ENCODE measurements around the gene CDK15.

The CDK15 gene

DNA sequence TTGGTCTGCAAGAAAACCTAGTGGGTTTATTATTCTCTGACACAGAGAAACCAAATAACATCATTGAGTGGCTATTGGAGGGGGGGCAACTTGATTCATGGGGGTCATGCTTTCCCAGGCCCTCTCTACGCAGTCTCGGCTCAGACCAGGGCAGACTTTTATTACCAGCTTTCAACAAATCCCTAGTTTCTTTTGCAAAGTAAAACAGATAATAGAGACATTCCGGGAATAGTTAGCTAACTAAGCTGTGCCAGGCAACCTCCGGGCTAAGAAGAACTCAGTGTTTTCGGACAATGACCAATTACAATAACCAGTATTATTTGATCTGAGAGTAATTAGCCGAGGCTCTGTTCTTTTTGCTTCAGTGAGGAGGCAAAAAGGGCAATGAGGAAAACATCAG is 66.3 kb downstream of the CDK15 start:
- DNase-seq = no peak

DNA sequence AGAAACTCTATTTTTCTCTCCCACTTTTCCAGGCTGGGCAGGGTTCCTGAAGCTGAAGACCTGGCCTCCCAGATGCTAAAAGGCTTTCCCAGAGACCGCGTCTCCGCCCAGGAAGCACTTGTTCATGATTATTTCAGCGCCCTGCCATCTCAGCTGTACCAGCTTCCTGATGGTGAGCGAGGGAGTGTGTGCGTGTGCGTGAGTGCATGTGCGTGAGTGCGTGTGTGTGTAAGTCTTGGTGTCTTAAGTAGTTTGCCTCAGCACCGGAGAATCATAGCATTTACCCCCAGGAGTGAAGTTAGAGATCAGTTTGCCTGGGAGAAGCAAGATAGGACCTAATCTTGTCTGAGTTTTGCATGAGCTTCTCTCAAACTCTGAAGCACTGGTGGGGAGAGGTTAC is 73.7 kb downstream of the CDK15 start:
- no peak for DNase-seq

DNA sequence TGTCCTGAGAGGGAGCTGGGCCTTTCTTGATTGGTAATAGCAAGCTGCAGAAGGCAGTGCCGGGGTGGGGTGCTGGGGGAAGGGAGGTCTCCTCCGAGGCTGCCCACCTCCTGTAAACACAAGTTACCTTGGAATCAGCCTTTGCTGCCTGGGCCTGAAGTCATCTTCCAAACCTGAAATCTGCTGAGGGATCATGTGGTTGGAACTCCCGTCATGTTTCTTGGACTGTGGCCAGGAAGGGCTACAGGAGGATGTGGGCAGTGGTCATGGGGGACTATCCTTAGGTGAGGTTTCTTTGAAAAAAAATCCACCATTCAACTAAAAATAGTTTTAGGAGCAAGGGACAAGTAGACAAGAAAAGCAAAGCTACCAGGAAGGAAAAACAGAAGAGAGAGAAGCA is 74.2 kb downstream of the CDK15 start:
- peak; percentile 47 for DNase-seq

DNA sequence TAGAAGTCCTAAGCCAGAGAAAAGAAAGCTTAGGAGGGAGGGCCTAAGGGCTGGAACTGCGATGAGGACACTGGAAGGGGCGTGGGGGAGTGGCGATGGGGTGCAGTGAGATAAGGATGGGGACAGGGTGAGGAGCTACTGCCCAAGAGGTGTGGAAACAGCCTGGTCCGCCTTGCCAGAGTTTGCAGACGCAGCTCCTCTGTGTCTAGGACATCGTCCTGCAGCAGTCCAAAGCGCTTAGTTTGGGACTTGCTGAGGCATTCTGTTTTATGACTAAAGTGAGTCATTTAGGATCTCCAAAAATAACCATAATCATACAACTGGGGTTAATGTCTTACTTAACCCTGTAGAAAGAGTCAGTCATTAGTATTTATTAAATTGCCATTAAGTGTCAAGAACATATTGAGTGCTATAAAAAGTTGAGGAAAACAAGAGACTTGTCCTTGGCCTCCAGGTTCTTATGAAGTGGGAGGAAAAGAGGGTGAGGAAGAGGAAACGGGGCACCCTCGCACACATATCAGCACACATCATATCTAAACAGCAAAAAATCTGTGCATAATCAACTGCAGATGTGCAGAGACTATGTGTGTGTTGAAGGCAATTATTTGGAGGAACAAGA is 74.8 kb downstream of the CDK15 start:
- peak; percentile 75 for DNase-seq

DNA sequence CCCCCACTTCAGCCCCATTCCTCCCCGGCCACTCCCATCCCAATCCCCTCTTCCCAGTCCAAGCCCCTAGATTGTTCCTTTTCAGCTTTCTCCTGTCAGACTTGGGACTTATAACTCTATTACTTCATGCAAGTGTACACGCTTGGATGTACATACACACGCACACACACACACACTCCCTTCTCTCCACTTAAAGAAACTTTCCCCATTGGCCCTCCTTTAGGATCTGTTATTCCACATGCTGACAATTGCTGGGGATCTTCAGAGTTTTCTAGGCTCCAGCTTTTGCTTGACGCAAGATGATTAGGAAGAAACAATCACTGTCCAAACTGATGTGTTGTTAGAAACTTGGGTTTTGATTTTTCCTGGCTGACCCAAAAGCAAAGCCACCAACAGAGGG is 75.4 kb downstream of the CDK15 start:
- peak; percentile 22 for DNase-seq

DNA sequence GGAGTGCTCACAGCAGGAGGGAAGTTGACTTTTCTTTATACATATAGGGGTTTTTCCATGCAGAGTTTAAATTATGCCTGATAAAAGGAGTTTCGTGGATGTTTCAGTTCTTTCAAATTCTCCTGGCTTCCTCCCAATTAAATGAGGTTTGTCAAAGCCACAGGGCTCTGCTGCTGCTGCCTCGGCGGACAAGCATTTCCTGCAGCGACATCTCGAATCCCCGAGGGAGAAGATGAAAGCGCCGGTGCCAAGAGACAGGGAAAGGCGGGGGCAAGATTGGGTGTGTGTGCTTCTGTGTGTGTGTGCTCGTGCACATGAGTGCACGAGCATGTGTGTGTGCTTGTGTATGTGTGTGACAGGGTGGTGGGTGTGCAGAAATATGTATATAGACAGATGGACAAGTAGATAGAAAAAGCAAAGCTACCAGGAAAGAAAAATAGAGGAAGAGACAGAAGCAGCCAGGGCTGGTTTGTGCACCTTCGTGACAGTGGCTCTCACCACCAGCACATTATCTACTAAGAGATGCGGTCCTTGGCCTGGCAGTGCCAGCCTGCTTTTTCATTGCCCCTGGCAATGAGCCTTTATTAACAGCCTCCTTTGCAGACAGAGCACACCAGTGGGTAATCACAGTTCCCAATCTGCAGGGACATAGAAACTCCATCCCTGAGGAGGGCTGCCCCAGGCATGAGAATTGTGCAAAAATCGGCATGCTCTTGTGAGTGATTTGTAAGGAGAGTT is 76.2 kb downstream of the CDK15 start:
- DNase-seq = peak; percentile 90

DNA sequence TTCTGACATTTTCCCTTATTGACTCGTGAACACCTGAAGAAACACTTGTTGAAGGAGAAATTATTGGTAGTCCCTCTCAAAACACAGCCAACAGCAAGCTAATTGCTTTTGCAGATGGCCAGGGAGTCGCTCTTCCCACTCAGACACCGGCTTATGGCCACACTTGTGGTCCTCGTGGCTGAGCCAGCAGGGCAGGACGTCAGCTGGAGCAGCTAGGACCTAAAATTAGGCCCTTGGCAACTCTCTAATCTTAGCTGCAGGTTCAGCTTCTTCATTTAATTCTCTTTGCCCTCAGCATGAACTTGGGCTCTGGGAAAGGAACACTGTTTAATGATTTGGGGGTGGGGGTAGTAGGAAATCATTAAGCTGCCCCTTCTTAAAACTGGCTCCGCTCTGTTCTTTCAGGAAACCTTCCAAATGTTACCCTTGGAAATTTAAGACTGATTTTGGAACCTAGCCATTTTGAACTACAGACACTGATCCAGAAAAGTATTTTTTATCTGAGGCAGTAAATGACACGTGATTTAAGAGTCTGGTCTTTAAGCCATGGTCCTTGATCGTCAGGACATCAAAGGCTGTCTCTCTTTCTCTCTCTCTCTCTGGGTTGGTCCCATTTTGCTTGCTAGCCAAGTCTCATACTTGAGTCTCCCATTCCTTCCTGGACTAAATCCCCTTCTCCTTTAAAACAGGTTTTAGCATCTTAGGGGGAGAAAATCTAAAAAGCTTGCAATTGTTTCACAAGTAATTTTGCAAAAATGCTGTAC is 77.5 kb downstream of the CDK15 start:
- no peak for DNase-seq

DNA sequence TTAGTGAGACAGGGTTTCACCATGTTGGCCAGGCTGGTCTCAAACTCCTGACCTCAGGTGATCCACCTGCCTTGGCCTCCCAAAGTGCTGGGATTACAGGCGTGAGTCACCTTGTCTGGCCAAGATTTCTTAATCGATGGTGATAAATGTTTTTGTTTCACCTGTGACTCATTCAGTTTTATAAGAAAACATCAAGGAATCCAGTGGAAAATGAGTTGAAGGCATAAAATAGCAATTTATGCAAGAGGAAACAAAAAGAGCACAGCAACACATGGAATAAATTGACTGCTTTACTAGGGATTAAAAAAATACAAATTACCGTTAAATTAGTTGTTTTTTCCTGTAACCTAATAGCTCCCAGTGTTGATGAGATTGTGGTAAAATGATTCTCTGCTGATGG is 80.2 kb downstream of the CDK15 start:
- DNase-seq = no peak

DNA sequence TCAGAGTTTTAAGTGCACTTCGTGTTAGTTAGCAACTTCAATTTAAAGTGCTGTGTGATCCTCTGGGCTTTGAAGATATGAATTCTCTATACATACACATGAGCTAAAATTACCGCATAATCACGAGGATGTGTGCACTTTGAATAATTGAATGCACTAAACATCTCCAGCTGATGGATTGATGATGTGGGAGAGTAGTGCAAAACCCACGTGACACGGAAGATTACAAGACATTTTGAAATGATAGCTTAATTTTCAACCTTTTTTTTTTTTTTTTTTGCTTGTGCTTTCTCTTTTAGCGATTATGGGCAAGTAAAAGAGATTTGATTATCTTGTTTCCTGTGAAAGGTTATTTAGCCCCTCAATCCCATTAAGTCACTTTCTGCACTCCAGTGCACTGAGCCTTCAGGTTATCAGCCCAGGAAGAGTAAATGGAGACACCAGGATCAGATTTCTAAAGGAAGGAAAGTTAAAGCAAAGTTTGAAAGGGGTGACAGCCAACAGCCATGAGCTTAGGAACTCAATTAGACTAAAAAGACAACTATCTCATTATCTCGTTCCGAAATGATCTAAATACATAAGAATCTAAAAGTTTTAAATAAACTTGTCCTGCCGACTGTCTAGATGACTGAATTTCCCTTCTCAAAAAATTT is 81.6 kb downstream of the CDK15 start:
- DNase-seq = no peak

DNA sequence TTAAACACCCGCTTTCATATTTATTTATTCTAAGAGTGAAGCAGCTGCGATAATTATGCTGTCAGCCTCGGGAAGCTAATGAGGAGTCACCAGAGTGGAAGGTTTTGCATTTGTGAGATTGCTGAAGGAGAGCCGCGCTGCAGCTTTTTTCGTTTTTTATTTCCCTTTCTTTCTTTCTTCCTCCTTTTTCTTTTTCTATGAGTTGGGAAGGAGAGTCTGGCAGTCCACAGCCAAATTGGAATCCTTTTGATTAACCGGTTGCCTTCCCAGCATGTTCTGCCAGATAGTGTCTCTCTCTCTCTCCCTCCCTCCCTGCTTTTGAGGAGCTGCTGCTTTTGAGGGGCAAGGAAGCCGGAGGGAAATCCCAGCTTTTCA is 82.1 kb downstream of the CDK15 start:
- DNase-seq = no peak

DNA sequence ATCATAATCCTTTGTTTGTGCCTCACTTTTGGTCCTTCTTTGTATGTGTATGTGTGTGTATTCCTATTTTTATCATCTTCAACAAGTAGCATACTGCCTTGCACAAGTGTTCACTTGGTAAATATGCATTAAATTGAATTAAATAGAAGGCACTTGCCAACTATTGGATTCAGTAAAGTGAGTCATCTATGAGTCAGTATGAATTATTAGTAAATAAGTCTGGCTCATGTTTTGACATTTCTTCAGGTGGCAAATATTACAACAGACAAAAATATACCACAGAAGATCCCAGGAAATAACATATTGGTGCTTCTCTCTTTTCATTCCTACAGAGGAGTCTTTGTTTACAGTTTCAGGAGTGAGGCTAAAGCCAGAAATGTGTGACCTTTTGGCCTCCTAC is 84.1 kb downstream of the CDK15 start:
- no peak for DNase-seq

DNA sequence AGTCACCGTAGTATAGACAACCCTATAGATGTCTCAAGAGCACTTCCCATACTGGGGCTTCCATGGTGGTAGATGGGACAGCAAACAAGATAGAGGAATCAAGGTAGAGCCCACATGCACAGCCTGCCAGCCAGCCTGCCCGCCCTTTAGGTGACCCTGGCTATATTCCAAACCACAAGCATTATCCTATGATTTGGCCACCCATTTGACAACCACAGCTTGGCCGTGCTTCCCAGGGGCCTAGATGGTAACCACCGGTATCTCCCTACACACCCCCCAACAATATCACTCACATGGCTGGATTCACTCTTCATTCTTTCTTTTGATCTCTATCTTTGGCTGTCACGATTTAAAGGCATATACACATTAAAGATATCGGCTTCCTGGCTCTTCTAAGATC is 85.3 kb downstream of the CDK15 start:
- no peak for DNase-seq

DNA sequence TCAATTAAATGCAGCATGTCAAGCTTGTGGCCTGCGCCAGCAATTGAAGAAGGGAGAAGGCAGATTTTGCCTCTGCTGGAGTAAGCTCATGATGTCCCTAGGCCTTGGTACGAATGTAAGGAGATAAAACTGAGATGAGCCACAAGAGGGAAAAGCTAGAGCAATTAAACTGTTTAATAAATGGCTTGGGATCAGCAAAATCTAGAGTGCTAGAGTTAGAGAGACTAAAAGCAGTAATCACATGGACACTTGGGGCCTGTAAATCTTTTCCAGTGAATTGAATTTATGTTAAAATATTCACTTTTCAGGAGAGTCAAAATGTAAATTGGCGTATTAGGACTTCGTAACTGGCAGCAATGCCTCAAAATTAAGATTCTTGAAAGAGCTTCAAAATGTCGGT is 86.2 kb downstream of the CDK15 start:
- DNase-seq = no peak

DNA sequence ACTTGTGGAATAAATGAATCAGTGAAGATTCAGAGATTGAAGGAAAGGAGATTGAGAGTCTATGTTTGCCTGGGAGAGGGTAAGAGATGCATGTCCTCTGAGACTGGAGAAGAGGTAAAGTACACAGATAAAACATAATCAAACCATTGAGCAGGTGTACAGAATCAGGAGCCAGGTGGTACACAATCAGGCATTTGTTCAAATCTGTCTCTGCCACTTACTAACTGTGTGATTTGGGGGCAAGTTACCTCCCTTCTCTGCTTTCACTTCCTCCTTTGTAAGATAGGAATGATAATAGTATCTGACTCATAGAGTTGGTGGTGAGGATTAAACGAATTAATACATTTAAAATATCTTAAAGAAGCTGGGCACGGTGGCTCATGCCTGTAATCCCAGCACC is 94.0 kb downstream of the CDK15 start:
- peak; percentile 23 for DNase-seq

DNA sequence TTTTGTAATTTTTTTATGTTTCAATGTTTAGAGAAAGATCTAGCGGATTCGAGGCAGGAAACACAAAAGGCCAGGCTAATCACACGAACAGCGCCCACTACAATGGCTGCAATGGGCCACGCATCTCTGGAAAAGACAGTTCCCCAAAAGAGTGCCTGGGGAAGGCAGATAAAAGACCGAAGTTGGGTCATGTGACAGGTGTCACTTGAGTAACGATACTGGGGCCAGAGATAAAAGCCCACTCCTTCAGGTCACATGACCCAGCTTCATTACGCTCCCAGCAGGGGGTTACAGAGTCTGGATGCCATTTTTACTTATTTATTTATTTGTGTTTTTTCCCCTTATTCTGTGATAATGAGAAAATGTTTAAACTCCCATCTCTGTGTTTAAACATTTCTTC is 95.4 kb downstream of the CDK15 start:
- no peak for DNase-seq

DNA sequence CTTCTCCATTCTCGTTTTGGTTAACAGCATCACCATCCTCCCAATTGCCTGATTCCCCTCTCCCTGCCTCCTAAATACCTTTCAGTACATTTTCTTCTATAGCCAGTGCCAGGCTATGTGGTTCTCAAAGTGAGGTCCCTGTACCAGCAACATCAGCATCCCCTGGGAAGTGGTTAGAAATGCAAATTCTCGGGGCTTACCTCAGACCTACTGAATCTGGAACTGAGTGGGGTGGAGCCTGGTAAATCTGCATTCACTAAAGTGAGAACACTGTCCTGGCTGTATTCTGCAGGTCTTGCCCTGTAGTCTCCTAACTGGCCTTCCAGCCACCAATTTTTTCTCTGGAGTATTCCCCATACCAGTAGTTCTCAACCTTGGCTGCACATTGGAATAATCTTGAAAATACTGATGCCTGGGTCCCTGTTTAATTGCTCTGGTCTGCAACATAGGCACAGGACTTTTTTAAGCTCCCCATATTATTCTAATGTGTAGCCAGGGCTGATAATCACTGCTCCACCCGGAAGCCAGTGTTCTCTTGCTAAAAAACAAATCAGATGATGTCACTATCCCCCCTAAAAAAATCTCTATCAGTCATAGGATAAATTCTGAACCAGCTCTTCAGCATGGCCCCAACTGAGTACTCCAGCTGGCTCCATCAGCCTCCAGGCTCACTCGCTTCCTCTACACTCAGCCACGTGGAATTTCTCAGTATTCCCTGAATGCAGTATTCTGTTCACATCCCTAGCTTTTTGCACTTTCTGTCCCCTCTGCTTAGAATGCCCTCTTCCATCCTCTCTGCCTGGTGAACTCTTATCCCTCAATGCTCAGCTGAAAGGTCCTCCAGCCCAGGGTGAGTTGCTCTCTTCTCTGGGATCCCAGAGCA is 98.4 kb downstream of the CDK15 start:
- peak; percentile 77 for DNase-seq

DNA sequence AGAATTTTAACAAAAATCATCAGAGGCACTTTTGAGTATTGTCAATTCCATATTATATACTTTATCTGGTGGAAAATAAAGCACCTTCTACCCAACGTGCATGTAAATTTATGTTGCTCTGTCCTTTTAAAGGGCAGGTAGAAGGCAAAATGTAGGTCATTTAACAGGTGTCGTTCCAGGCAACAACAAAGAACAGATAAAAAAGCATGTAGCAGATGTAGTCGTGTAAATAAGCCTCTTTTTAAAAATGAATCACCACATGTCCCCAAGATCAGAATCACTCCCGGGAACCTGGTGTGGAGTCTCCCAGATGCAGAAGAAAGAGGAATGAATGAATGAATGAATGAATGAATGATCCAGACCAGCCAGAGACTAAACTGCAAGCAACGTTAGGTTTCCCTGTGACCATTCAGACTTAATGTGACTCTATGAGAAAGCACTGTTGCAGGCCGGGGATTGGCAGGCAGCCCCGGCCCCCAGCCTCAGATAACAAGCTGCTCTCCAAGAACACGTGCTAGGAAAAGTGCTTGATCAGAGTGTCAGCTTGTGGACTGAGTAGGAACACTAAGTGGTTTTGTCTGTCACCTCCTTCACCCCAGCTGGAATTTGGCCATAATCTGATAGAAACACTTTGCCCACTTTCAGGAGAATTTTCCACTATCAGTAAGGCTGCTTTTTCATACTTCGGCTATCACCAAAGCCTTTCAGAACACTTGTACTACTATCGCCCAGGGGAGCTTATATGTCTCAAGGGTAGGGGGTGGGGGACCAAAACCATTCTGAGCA is 100.6 kb downstream of the CDK15 start:
- DNase-seq = no peak

DNA sequence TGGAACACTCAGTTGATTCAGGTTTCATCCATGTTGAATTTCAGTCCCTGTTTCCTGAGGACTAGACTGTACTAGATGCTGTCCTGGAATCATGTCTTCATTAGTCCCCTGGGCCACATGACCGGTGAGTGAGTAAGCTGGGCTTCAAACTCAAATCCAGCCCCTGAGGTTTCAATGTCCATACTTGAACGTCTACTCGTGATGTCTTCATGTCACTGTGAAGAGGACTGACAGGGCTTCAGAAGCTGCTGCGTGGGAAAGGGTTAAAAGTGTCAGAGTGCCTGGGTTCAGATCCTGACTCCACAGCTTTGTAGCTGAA is 101.2 kb downstream of the CDK15 start:
- peak; percentile 70 for DNase-seq

DNA sequence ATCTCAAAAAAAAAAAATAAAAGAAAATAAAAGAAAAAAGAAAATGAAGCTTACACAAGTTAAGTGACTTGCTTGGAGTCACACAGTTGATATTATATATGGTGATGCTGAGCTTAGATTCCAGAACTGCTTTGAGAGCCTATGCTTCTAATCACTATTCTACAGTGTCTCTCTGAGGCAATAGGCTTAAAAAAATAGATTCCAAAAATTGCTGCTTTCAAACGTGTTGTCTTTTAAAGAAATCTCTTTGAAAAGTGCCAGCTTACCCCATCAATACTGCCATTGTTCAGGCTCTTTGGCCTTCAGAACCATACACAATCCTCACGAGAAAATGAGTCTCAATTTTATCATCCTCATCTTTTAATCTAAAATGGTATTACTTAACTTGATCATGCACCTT is 102.6 kb downstream of the CDK15 start:
- DNase-seq = peak; percentile 83

DNA sequence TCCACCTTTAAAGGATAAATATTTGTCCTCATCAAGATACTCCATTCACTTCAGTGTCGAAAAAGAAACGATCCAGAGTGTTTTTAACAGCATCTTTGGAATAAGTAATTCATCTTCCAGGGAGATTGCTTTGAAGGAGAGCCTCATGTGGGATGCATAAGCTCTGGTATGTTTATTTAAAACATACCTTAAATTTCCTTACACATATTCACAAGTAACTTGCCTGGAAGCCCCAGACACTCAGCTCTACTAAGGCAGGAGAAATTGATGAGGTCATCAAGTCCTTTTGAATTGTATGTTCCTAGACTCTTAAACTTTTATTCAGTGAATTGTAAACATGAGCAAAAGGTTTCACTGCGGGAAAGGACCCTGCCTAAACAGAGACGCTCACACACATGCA is 103.0 kb downstream of the CDK15 start:
- peak; percentile 96 for DNase-seq

DNA sequence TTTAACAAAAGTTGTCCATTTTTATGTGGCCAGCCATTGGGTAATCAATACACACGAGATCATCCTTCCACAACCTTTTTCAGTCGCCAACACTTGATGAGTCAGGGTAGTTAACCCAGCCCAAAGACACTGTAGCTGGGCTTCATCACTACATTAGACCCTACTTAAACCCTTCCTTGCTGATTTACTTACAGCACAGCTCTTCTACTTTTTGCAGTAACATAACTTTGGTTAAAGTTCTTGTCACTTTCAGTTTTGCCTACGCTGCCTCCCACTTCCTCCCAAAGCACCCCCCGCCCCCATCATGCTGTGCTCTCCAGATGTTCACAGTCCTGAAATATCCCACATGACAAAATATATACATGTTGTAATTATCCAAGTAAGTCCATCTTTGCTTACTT is 103.6 kb downstream of the CDK15 start:
- DNase-seq = peak; percentile 80

DNA sequence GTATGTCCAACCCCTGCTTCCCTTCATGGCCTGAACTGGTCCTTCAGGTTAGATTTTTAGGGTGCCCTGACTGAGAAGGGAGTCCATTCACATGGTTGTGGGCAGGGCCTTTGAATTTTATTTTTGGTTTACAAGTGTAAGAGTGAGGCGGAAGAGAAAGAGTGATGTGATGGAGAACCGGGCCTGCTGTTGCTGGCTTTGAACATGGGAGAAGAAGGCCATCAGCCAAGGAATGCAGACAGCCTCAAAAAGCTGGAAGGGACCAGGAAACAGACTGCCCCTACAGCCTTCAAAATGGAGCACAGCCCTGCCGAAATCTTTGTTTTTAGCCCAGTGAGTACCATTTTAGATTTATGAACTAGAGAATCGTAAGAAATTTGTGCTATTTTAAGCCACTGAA is 105.0 kb downstream of the CDK15 start:
- no peak for DNase-seq
